Neural cell (in vitro differentiated cells): ENCODE measurements around the gene BTF3L4. TPM values are rescaled to one million over a fixed set of nuclear protein-coding genes. Genes with fewer than 3 reads are reported as not detected.

Experiments
- H2AFZ ChIP-seq: fragments of 200-600, 300-800 bp; sonication (generic), shearing (Covaris generic); 2 replicates; pipeline ENCODE4 v1.6.0; 2014; ENCODE audit warnings: low read depth, mild to moderate bottlenecking, antibody characterized with exemption, low read length, moderate library complexity
- H3F3A ChIP-seq: fragments of 200-600 bp; shearing (Covaris generic); 2 replicates; pipeline ENCODE4 v1.6.1; 2016; ENCODE audit warnings: mild to moderate bottlenecking, moderate library complexity, mixed read lengths, antibody characterized with exemption, low read length; ENCODE audit not compliant: insufficient read depth, poor library complexity, severe bottlenecking
- H3K27ac ChIP-seq: fragments of 200-600, 300-800 bp; sonication (generic), shearing (Covaris generic); 2 replicates; pipeline ENCODE4 v1.5.1; 2014; ENCODE audit warnings: mild to moderate bottlenecking, low read length, moderate library complexity
- H3K27me3 ChIP-seq: fragments of 300-800, 200-600 bp; sonication (generic), shearing (Covaris generic); 2 replicates; pipeline ENCODE4 v1.6.0; 2014; ENCODE audit warnings: mild to moderate bottlenecking, low read depth, low read length, moderate library complexity; ENCODE audit not compliant: insufficient read depth
- H3K36me3 ChIP-seq: fragments of 300-800, 200-600 bp; sonication (generic), shearing (Covaris generic); 2 replicates; pipeline ENCODE4 v1.5.1; 2014; ENCODE audit warnings: mild to moderate bottlenecking, antibody characterized with exemption, low read length, moderate library complexity; ENCODE audit not compliant: insufficient read depth
- H3K4me2 ChIP-seq: fragments of 300-800, 200-600 bp; sonication (generic), shearing (Covaris generic); 2 replicates; pipeline ENCODE4 v1.6.0; 2014; ENCODE audit warnings: mild to moderate bottlenecking, low read length
- H3K4me3 ChIP-seq: fragments of 300-800, 200-600 bp; sonication (generic), shearing (Covaris generic); 2 replicates; pipeline ENCODE4 v1.5.1; 2014; ENCODE audit warnings: mild to moderate bottlenecking, low read length, moderate library complexity
- H3K79me2 ChIP-seq: fragments of 200-600 bp; shearing (Covaris generic); replicated peaks from 2 replicates; pipeline ENCODE4 v1.6.0; 2014; ENCODE audit warnings: mild to moderate bottlenecking, low read length, moderate library complexity; ENCODE audit not compliant: insufficient read depth
- H3K9ac ChIP-seq: fragments of 300-800, 200-600 bp; sonication (generic), shearing (Covaris generic); 2 replicates; pipeline ENCODE4 v1.6.1; 2016; ENCODE audit warnings: mild to moderate bottlenecking, low read length, mixed read lengths
- H3K9me2 ChIP-seq: fragments of 200-600 bp; shearing (Covaris generic); 2 replicates; pipeline ENCODE4 v1.6.1; 2016; ENCODE audit warnings: mild to moderate bottlenecking, low read length, mixed read lengths; ENCODE audit not compliant: insufficient read depth
- H3K9me3 ChIP-seq: fragments of 200-600, 300-800 bp; sonication (generic), shearing (Covaris generic); 2 replicates; pipeline ENCODE4 v1.6.1; 2016; ENCODE audit warnings: mild to moderate bottlenecking, mixed run types, low read length, moderate library complexity, mixed read lengths
- H4K20me1 ChIP-seq: fragments of 200-600 bp; shearing (Covaris generic); 2 replicates; pipeline ENCODE4 v1.6.1; 2016; ENCODE audit warnings: mild to moderate bottlenecking, mixed run types; ENCODE audit not compliant: insufficient read depth
- EP300 ChIP-seq: fragments of 450-650 bp; conservative IDR thresholded peaks from 2 replicates; pipeline ENCODE4 v1.6.1; 2014; ENCODE audit warnings: antibody characterized with exemption, mild to moderate bottlenecking, moderate library complexity; ENCODE audit not compliant: poor library complexity, severe bottlenecking
- EZH2 ChIP-seq: fragments of 200-600, 300-800 bp; shearing (Covaris generic), sonication (generic); IDR thresholded peaks from 2 replicates; pipeline ENCODE4 v1.6.1; 2014; ENCODE audit warnings: antibody characterized with exemption, low read length, borderline replicate concordance, mild to moderate bottlenecking; ENCODE audit not compliant: insufficient read depth, poor library complexity, severe bottlenecking
- MXI1 ChIP-seq: fragments of 450-650 bp; conservative IDR thresholded peaks from 2 replicates; pipeline ENCODE4 v1.6.1; 2014; ENCODE audit warnings: antibody characterized with exemption, mild to moderate bottlenecking; ENCODE audit not compliant: poor library complexity, severe bottlenecking
- POLR2AphosphoS5 ChIP-seq: IDR thresholded peaks from 2 replicates; pipeline ENCODE4 v1.6.1; 2012
- RAD21 ChIP-seq: fragments of 450-650 bp; conservative IDR thresholded peaks from 2 replicates; pipeline ENCODE4 v1.6.1; 2014; ENCODE audit warnings: antibody characterized with exemption, mild to moderate bottlenecking, moderate library complexity
- SMC3 ChIP-seq: fragments of 450-650 bp; conservative IDR thresholded peaks from 2 replicates; pipeline ENCODE4 v1.6.1; 2014; ENCODE audit warnings: antibody characterized with exemption, mild to moderate bottlenecking, moderate library complexity; ENCODE audit not compliant: poor library complexity
- TAF1 ChIP-seq: IDR thresholded peaks from 2 replicates; pipeline ENCODE4 v1.6.1; 2012; ENCODE audit warnings: low read depth
- polyA plus RNA-seq: library from polyadenylated mRNA; depleted of rRNA; stranded (reverse); fragments of >200 nt; gene quantifications from 2 replicates; pipeline ENCODE4 v1.2.3, GENCODE V29; 2014
- TF ChIP-seq, protein P1 (sequence below): IDR thresholded peaks from 2 replicates; pipeline ENCODE4 v1.6.1; 2012; ENCODE audit warnings: borderline replicate concordance
- TF ChIP-seq, protein P2 (sequence below): fragments of 450-650 bp; IDR thresholded peaks from 2 replicates; pipeline ENCODE4 v1.5.1; 2014; ENCODE audit warnings: antibody characterized with exemption, mild to moderate bottlenecking, moderate library complexity; ENCODE audit not compliant: poor library complexity, severe bottlenecking

BTF3L4 gene
- polyA plus RNA-seq, 1 donor from 2014 or later = 355 TPM

DNA sequence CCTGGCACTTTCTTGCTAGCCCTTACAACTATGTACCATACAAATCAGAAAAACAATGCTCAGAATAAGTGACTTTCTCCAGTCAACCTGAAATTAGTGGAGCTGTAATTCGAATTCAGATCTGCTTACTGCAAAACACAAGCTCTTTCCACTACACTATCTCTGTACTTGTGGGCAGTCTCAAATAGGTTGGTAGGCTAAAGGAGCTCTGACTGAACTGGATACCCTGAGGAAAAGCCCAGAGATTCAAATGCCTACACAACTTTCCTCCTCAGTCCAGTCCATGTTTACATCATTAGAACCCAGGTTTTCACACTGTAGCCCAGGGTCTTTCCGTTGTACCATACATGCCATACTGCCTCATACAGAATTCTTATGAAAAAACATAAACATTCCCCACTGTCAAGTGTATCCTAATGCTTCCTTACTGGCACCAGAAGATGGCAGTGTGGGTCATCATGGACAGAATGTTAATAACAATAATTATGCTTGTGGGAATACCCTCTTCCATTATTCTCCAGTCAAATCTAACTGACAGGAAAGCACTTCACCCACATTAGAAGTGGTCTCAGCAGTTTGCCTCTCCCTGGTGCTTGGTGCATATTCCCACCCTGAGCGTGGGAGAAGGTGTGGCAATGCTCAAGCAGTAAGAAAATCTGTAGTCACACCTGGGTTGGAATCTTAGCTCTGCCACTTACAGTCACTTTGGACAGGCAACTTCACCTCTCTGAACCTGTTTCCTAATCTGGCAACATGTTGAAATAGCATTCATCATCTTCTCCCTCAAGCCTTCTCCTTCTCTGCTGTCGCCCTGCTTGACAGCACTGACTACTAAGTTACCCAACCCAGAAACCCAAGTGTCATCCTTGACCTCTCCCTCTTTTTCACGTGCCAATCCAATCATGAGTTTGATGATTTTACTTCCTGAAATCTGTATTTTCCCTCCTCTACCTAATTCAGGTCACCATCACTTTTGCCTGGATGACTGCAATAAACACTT is 71.4 kb downstream of the BTF3L4 start:
- peak; percentile 16 for TF ChIP-seq EP300
- TF ChIP-seq, protein P1, sequence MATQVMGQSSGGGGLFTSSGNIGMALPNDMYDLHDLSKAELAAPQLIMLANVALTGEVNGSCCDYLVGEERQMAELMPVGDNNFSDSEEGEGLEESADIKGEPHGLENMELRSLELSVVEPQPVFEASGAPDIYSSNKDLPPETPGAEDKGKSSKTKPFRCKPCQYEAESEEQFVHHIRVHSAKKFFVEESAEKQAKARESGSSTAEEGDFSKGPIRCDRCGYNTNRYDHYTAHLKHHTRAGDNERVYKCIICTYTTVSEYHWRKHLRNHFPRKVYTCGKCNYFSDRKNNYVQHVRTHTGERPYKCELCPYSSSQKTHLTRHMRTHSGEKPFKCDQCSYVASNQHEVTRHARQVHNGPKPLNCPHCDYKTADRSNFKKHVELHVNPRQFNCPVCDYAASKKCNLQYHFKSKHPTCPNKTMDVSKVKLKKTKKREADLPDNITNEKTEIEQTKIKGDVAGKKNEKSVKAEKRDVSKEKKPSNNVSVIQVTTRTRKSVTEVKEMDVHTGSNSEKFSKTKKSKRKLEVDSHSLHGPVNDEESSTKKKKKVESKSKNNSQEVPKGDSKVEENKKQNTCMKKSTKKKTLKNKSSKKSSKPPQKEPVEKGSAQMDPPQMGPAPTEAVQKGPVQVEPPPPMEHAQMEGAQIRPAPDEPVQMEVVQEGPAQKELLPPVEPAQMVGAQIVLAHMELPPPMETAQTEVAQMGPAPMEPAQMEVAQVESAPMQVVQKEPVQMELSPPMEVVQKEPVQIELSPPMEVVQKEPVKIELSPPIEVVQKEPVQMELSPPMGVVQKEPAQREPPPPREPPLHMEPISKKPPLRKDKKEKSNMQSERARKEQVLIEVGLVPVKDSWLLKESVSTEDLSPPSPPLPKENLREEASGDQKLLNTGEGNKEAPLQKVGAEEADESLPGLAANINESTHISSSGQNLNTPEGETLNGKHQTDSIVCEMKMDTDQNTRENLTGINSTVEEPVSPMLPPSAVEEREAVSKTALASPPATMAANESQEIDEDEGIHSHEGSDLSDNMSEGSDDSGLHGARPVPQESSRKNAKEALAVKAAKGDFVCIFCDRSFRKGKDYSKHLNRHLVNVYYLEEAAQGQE = no peak
- TF ChIP-seq, protein P2, sequence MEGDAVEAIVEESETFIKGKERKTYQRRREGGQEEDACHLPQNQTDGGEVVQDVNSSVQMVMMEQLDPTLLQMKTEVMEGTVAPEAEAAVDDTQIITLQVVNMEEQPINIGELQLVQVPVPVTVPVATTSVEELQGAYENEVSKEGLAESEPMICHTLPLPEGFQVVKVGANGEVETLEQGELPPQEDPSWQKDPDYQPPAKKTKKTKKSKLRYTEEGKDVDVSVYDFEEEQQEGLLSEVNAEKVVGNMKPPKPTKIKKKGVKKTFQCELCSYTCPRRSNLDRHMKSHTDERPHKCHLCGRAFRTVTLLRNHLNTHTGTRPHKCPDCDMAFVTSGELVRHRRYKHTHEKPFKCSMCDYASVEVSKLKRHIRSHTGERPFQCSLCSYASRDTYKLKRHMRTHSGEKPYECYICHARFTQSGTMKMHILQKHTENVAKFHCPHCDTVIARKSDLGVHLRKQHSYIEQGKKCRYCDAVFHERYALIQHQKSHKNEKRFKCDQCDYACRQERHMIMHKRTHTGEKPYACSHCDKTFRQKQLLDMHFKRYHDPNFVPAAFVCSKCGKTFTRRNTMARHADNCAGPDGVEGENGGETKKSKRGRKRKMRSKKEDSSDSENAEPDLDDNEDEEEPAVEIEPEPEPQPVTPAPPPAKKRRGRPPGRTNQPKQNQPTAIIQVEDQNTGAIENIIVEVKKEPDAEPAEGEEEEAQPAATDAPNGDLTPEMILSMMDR = peak; percentile 84
- no peak for TF ChIP-seq POLR2AphosphoS5
- TF ChIP-seq TAF1 = no peak
- TF ChIP-seq SMC3 = peak; percentile 77
- TF ChIP-seq MXI1 = peak; percentile 13
- TF ChIP-seq EZH2 = no peak
- TF ChIP-seq RAD21 = peak; percentile 79
- no peak overlapping the region for H3K9ac ChIP-seq

DNA sequence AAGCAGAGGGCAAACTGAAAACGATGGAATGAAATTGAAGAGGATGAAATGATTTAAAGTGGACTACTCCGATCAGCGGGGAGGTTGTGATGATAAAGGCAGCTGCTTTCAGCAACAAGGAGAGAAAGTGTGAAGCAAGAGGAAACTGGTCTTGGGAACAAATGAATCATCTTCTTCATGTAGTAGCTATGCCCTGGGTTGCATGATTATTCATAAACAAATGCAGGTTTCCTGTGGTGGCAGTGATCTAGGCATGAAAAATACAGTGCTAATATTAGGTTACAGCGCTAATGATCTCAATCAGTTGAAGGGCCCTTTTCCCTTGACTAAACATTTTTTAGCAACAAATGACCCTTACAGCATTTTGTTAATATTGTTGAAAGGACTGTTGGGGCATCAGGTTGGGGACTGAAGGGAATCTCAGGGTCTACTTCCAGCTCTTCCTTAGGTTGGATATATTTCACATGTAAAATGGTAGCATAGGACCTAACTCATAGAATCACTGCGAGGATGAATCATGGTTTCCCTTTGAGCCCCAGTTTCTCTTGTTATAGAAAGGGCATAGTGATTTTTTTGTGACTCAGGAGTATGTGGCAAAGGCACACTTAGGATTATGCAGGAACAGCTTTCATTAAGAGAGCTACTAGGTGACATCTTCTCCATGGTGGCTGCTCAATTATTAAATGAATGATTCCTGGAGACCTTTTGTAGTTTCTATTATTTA is 83.9 kb downstream of the BTF3L4 start:
- no peak overlapping the region for H3K4me2 ChIP-seq
- TF ChIP-seq POLR2AphosphoS5 (no peak), MXI1 (no peak), EP300 (no peak)
- H3K4me3 ChIP-seq = no peak overlapping the region

More for the DNA sequence above, 71.4 kb downstream of the BTF3L4 start:
- no peaks in the 10 kb centered on the region for H3K79me2 ChIP-seq
- no peaks in the 10 kb centered on the region for H3K9me2 ChIP-seq
- no peak overlapping the region for H2AFZ ChIP-seq
- no peak overlapping the region for H3K4me3 ChIP-seq
- no peaks in the 10 kb centered on the region for H3K27me3 ChIP-seq
- no peaks in the 10 kb centered on the region for H3F3A ChIP-seq
- H4K20me1 ChIP-seq = no peaks in the 10 kb centered on the region
- H3K9me3 ChIP-seq = no peaks in the 10 kb centered on the region
- no peaks in the 10 kb centered on the region for H3K36me3 ChIP-seq
- no peak overlapping the region for H3K4me2 ChIP-seq
- H3K27ac ChIP-seq = no peak overlapping the region

More for the DNA sequence above, 83.9 kb downstream of the BTF3L4 start:
- H3K9me3 ChIP-seq = no peaks in the 10 kb centered on the region
- H3K9ac ChIP-seq = no peak overlapping the region
- H3F3A ChIP-seq = no peaks in the 10 kb centered on the region
- H3K36me3 ChIP-seq = no peaks in the 10 kb centered on the region
- H3K9me2 ChIP-seq = no peaks in the 10 kb centered on the region
- no peaks in the 10 kb centered on the region for H4K20me1 ChIP-seq
- H3K27me3 ChIP-seq = no peaks in the 10 kb centered on the region
- H3K79me2 ChIP-seq = peaks cover 21% of the 10 kb centered on the region
- H2AFZ ChIP-seq = no peak overlapping the region
- H3K27ac ChIP-seq = no peak overlapping the region

Other genes starting within 250 kb of the BTF3L4 start
- gene NRDC, start 177.6 kb upstream of the BTF3L4 start, polyA plus RNA-seq = 103 and 114 TPM in 2 replicates
- gene RAB3B, start 65.6 kb upstream of the BTF3L4 start, polyA plus RNA-seq = 15.0 and 17.8 TPM in 2 replicates
- gene KTI12, start 22.5 kb upstream of the BTF3L4 start, polyA plus RNA-seq = 14.0 and 18.2 TPM in 2 replicates
- 33.3 and 42.3 TPM in 2 replicates for gene TXNDC12, start 1.1 kb upstream of the BTF3L4 start, polyA plus RNA-seq
- gene ZFYVE9, start 85.8 kb downstream of the BTF3L4 start, polyA plus RNA-seq = 18.1 and 21.6 TPM in 2 replicates